Thyroid gland (tissue), 4 donors: ENCODE measurements around the gene ZNG1F.
"Not testable (repeated sequence)": the region's sequence is repeated elsewhere in the genome, so short reads cannot be mapped to it uniquely, and the experiment has no call there.

Source experiments
- CTCF ChIP-seq, 6 experiments: fragments of 200-600 bp in 3 of 6; fragments of 450-650 bp in 3 of 6; sonication (generic) in 3 of 6; IDR thresholded peaks; one replicate each; pipeline ENCODE4 v1.5.1; 2016 to 2019; ENCODE audit warnings: antibody characterized with exemption in 6 of 6, mild to moderate bottlenecking in 2 of 6, inconsistent platforms in 1 of 6, moderate library complexity in 1 of 6
- POLR2A ChIP-seq, 2 donors: fragments of 450-650 bp; IDR thresholded peaks; one replicate each; pipeline ENCODE4 v1.6.1; 2017; ENCODE audit warnings: antibody characterized with exemption in 2 of 2, mild to moderate bottlenecking in 2 of 2, moderate library complexity in 1 of 2

GRCh38 chr9:41108816-41109215, 80.3 kb downstream of the ZNG1F start:
- TF ChIP-seq CTCF, POLR2A (IDR thresholded peaks at IDR 0.05): not testable (repeated sequence)
